ENCODE data around the gene ADAMTS2. TPM values are rescaled to one million over a fixed set of nuclear protein-coding genes. Genes with fewer than 3 reads are reported as not detected.

ADAMTS2 gene
- total and polyA plus RNA-seq, 2 of the 4 experiments (the other 2 are of a cell fraction) = 19.0 to 58.8 TPM

- TF ChIP-seq ELK1 (IDR thresholded peaks at IDR 0.05; ENCODE audit: borderline replicate concordance, low read depth, low read length) (no peak), FOS (IDR thresholded peaks at IDR 0.05; ENCODE audit: low read depth, low read length) (no peak)
Measured at GRCh38 chr5:179142434-179143198, 202.6 kb downstream of the ADAMTS2 start (continued).

GRCh38 chr5:179141867-179142266 lies 203.4 kb downstream of the ADAMTS2 start:
- Histone ChIP-seq H3K9me1 (ENCODE audit: insufficient read depth, low read length) (peaks cover 3% of the 10 kb centered on the region; the same call in 1 of the 2 replicates), H3K4me2 (ENCODE audit: low read depth, low read length) (no peak overlapping the region), H4K8ac (ENCODE audit: low read depth in 2 of 2, low read length in 2 of 2) (no peak overlapping the region), H3K4me1 (ENCODE audit: control insufficient read depth, insufficient read depth, low read length) (peaks cover 5% of the 10 kb centered on the region), H3K9me3 (ENCODE audit: control insufficient read depth, insufficient read depth, low read length) (no peaks in the 10 kb centered on the region), H3K27ac (ENCODE audit: insufficient read depth, low read length) (no peak overlapping the region), H3K79me1 (ENCODE audit: low read depth in 1 of 2, low read length in 2 of 2) (no peaks in the 10 kb centered on the region), H2AFZ (replicated peaks; ENCODE audit: low read length, poor library complexity) (peak overlapping the region; percentile 26), H3K4me3 (ENCODE audit: insufficient read depth, low read depth, low read length) (no peak overlapping the region), H2AK5ac (ENCODE audit: low read depth, low read length) (0 out of 2 replicates have a peak overlapping the region, but pooled peaks have one; percentile 48), H3K18ac (ENCODE audit: low read depth, low read length) (no peak overlapping the region), H4K91ac (ENCODE audit: insufficient read depth, low read depth, low read length) (no peak overlapping the region), H3K27me3 (ENCODE audit: control insufficient read depth, insufficient read depth, low read length) (no peaks in the 10 kb centered on the region), H3K14ac (replicated peaks; ENCODE audit: low read depth, low read length) (no peak overlapping the region), H3K23ac (ENCODE audit: low read depth, low read length) (no peak overlapping the region), H4K5ac (ENCODE audit: low read depth, low read length) (no peak overlapping the region), H2BK15ac (ENCODE audit: low read depth, low read length) (0 out of 3 replicates have a peak overlapping the region, but pooled peaks have one; percentile 1), H2BK5ac (ENCODE audit: low read depth, low read length, poor library complexity, severe bottlenecking) (no peak overlapping the region), H4K20me1 (ENCODE audit: insufficient read depth, low read length) (no peaks in the 10 kb centered on the region), H2BK20ac (ENCODE audit: low read depth, low read length) (peak overlapping the region; percentile 3; the same call in 1 of the 2 replicates), H3K36me3 (ENCODE audit: control insufficient read depth, insufficient read depth, low read length) (no peaks in the 10 kb centered on the region), H3K4ac (ENCODE audit: low read depth, low read length) (peak overlapping the region; percentile 20; the same call in 1 of the 2 replicates), H3K9ac (ENCODE audit: low read depth, low read length) (no peak overlapping the region), H2AK9ac (replicated peaks; ENCODE audit: low read depth, low read length, poor library complexity) (peak overlapping the region; percentile 33), H3K56ac (ENCODE audit: extremely low read depth, insufficient read depth, low read length) (no peak overlapping the region), H2BK120ac (ENCODE audit: low read depth, low read length) (no peak overlapping the region)
- WGBS, 2 experiments (ENCODE audit: extremely low coverage in 2 of 2, insufficient read length in 1 of 2) = no CpG with 5 or more reads among the region's 1 CpG
- dilution Hi-C loops (cut with HindIII; ENCODE audit: low sequenced_read_pairs, unreplicated experiment) = no loop called here
- ChIA-PET POLR2A (ENCODE audit: unreplicated experiment) (no interaction called here), CTCF (no interaction called here)
- BruUV-seq (replicated peaks) = no TSS peak
- no peak for ATAC-seq (ENCODE audit: low read depth)
- no peak for DNase-seq
- intact Hi-C loops (cut with micrococcal nuclease) = no loop called here
- in situ Hi-C loops (cut with MboI; ENCODE audit: low sequenced_read_pairs) = no loop called here
- TF ChIP-seq RCOR1 (IDR thresholded peaks at IDR 0.05; ENCODE audit: insufficient replicate concordance, low read length) (no peak), RFX5 (IDR thresholded peaks at IDR 0.05; ENCODE audit: low read depth, low read length) (no peak), CTCF (conservative IDR thresholded peaks at IDR 0.05; ENCODE audit: low read depth, low read length) (no peak), FOS (IDR thresholded peaks at IDR 0.05; ENCODE audit: low read depth, low read length) (no peak), RAD21 (IDR thresholded peaks at IDR 0.05; ENCODE audit: low read length) (no peak), CHD1 (IDR thresholded peaks at IDR 0.05; ENCODE audit: low read depth, low read length) (no peak), BHLHE40 (IDR thresholded peaks at IDR 0.05; ENCODE audit: low read depth, low read length) (no peak), SMC3 (IDR thresholded peaks at IDR 0.05; ENCODE audit: low read depth, low read length) (no peak), USF2 (IDR thresholded peaks at IDR 0.05; ENCODE audit: low read depth, low read length) (no peak), MAFK (IDR thresholded peaks at IDR 0.05; ENCODE audit: low read depth, low read length) (no peak), NFE2L2 (IDR thresholded peaks at IDR 0.05; ENCODE audit: low read depth, low read length) (no peak), CEBPB (IDR thresholded peaks at IDR 0.05; ENCODE audit: low read depth, low read length) (no peak)
